Measurements from ENCODE around the gene PIGN. TPM values are rescaled to one million over a fixed set of nuclear protein-coding genes. Genes with fewer than 3 reads are reported as not detected.

Gene PIGN
- total RNA-seq, 1 experiment from 2014 or later = 30.9 TPM

DNA sequence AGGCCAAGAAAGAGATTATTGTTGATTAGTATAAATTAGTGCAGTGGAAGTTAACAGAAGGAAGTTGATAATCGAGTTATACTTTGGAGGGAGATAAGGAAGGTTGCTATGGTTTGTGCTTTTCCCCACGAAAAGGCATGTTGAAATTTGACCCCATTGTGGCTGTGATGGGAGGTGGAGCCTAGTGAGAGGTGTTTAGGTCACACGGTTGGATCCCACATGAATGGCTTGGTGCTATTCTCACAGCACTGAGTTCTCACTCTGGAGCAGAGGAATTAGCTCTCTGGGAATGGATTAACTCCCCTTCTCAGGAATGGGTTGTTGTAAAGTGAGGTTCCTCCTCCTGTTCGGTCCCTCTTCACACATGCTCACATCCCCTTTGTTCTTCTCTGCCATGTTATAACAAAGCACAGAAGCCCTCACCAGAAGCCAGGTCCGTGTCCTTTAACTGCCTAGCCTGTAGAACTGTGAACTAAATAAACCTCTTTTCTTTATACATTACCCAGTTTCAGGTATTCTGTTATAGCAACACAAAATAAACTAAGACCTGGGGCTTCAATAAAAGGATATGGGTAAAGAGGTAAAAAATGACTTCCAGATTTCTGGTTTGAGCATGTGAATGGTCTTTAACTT lies 21.9 kb downstream of the PIGN start:
- WGBS (ENCODE audit: extremely low coverage, insufficient read length, low lambda C conversion rate) = 100% methylated on average over 1 of the region's 5 CpGs
- Histone ChIP-seq H4K91ac (ENCODE audit: insufficient read length, low read depth, low read length) (no peak overlapping the region), H3K9me3 (ENCODE audit: control insufficient read depth, low read depth, low read length) (no peaks in the 10 kb centered on the region)

More for the DNA sequence above, 21.9 kb downstream of the PIGN start:
- H3K27me3 ChIP-seq (ENCODE audit: insufficient read depth, low read length) = no peaks in the 10 kb centered on the region
- H2AFZ ChIP-seq (ENCODE audit: low read length) = no peak overlapping the region
- H4K8ac ChIP-seq (replicated peaks; ENCODE audit: insufficient read length, low read depth, low read length) = no peak overlapping the region
- peak; percentile 31 for DNase-seq
- H3K4me1 Mint-ChIP-seq = peaks cover 15 to 16% of the 10 kb centered on the region in 2 experiments
- peak overlapping the region in 2 of 3 experiments; percentile 21 to 24; a peak in 3 of 7 replicates for H3K27ac Mint-ChIP-seq
- H4K5ac ChIP-seq (ENCODE audit: insufficient read length, low read depth, low read length) = no peak overlapping the region
- H2AK5ac ChIP-seq (ENCODE audit: insufficient read length, low read length) = no peak overlapping the region
- no peaks in the 10 kb centered on the region for H3K79me1 ChIP-seq (ENCODE audit: insufficient read depth, low read depth, low read length, poor library complexity, severe bottlenecking)
- H2BK120ac ChIP-seq (ENCODE audit: low read depth, low read length, poor library complexity, severe bottlenecking) = no peak overlapping the region
- no peak overlapping the region for H3K4ac ChIP-seq (ENCODE audit: low read depth, low read length)
- no peaks in the 10 kb centered on the region for H4K20me1 ChIP-seq (ENCODE audit: control insufficient read depth, insufficient read depth, insufficient read length)
- peaks cover 3 to 27% (median 11%) of the 10 kb centered on the region in 3 experiments for H3K36me3 Mint-ChIP-seq (ENCODE audit: insufficient read depth in 1 of 3, low read depth in 3 of 3)
- TF ChIP-seq, protein P1, sequence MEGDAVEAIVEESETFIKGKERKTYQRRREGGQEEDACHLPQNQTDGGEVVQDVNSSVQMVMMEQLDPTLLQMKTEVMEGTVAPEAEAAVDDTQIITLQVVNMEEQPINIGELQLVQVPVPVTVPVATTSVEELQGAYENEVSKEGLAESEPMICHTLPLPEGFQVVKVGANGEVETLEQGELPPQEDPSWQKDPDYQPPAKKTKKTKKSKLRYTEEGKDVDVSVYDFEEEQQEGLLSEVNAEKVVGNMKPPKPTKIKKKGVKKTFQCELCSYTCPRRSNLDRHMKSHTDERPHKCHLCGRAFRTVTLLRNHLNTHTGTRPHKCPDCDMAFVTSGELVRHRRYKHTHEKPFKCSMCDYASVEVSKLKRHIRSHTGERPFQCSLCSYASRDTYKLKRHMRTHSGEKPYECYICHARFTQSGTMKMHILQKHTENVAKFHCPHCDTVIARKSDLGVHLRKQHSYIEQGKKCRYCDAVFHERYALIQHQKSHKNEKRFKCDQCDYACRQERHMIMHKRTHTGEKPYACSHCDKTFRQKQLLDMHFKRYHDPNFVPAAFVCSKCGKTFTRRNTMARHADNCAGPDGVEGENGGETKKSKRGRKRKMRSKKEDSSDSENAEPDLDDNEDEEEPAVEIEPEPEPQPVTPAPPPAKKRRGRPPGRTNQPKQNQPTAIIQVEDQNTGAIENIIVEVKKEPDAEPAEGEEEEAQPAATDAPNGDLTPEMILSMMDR (conservative IDR thresholded peaks at IDR 0.05) = no peak
- no peak overlapping the region for H3K23ac ChIP-seq (ENCODE audit: insufficient read length, low read depth, low read length)
- H3K4me2 ChIP-seq (ENCODE audit: insufficient read depth, insufficient read length, low read length) = no peak overlapping the region
- H2BK15ac ChIP-seq (ENCODE audit: low read depth, low read length) = no peak overlapping the region
- H3K27ac ChIP-seq (ENCODE audit: insufficient read length, low read depth, low read length) = no peak overlapping the region
- H3K9ac ChIP-seq (ENCODE audit: extremely low read depth, insufficient read length, low read length) = no peak overlapping the region
- no peak overlapping the region for H2BK20ac ChIP-seq (ENCODE audit: low read depth, low read length, poor library complexity, severe bottlenecking)
- H3K79me2 ChIP-seq (ENCODE audit: insufficient read depth, low read length) = no peaks in the 10 kb centered on the region
- H3T11ph ChIP-seq (ENCODE audit: low read length) = no peak overlapping the region
- H3K56ac ChIP-seq (ENCODE audit: insufficient read length, low read depth, low read length) = no peak overlapping the region
- H3K18ac ChIP-seq (ENCODE audit: insufficient read length, low read depth, low read length) = no peak overlapping the region
- H3K14ac ChIP-seq (ENCODE audit: insufficient read depth, low read length) = no peak overlapping the region
- no peak overlapping the region for H2BK12ac ChIP-seq (ENCODE audit: insufficient read length, low read depth, low read length)
- H3K4me3 Mint-ChIP-seq = no peak overlapping the region
- H2BK5ac ChIP-seq (ENCODE audit: insufficient read length, low read length) = no peak overlapping the region
- peaks cover 3% of the 10 kb centered on the region; the same call in 1 of the 2 replicates for H3K4me1 ChIP-seq (ENCODE audit: insufficient read depth, low read length)
- no peaks in the 10 kb centered on the region for H3K27me3 Mint-ChIP-seq (ENCODE audit: low read depth)
- H3K9me3 Mint-ChIP-seq = peaks cover 6 to 11% of the 10 kb centered on the region in 2 experiments; a peak in 4 of 5 replicates
- H3K23me2 ChIP-seq (ENCODE audit: insufficient read length, low read depth, low read length, poor library complexity, severe bottlenecking) = no peaks in the 10 kb centered on the region

All from H9 (cell line).